Glutamatergic neuron (in vitro differentiated cells): ENCODE data around the gene AKNA. TPM values are rescaled to one million over a fixed set of nuclear protein-coding genes. Genes with fewer than 3 reads are reported as not detected.

Source experiments
- DNase-seq: peaks from one replicate; pipeline ENCODE4 v3.0.0; 2022
- H3K27ac Mint-ChIP-seq: one replicate; pipeline ENCODE4 v1.8.0; 2020; ENCODE audit warnings: mild to moderate bottlenecking, mixed read lengths, inconsistent platforms; ENCODE audit not compliant: unreplicated experiment
- H3K27me3 Mint-ChIP-seq: one replicate; pipeline ENCODE4 v1.8.0; 2020; ENCODE audit warnings: mild to moderate bottlenecking, moderate library complexity, mixed read lengths, inconsistent platforms; ENCODE audit not compliant: unreplicated experiment
- H3K36me3 Mint-ChIP-seq: one replicate; pipeline ENCODE4 v1.8.0; 2020; ENCODE audit warnings: mild to moderate bottlenecking, mixed read lengths, inconsistent platforms; ENCODE audit not compliant: unreplicated experiment
- H3K4me1 Mint-ChIP-seq: one replicate; pipeline ENCODE4 v1.8.0; 2020; ENCODE audit warnings: mild to moderate bottlenecking, low read depth, mixed read lengths, inconsistent platforms; ENCODE audit not compliant: unreplicated experiment
- H3K4me3 Mint-ChIP-seq: one replicate; pipeline ENCODE4 v1.8.0; 2020; ENCODE audit warnings: mild to moderate bottlenecking, mixed read lengths, inconsistent platforms; ENCODE audit not compliant: unreplicated experiment
- H3K9me3 Mint-ChIP-seq: one replicate; pipeline ENCODE4 v1.8.0; 2020; ENCODE audit warnings: mild to moderate bottlenecking, moderate library complexity, mixed read lengths, inconsistent platforms; ENCODE audit not compliant: unreplicated experiment
- CTCF ChIP-seq: fragments of 200-600 bp; sonication (generic); IDR thresholded peaks from one replicate; pipeline ENCODE4 v1.5.0; 2021; ENCODE audit not compliant: partially characterized antibody, unreplicated experiment
- total RNA-seq: library from RNA; stranded (reverse); fragmentation: NEBNext Ultra II Directional; extraction: Animal tissue kit (Norgen Biotek cat#: 25700); gene quantifications from one replicate; pipeline ENCODE4 v1.2.1, GENCODE V29; 2021; ENCODE audit not compliant: unreplicated experiment

Gene AKNA
- total RNA-seq, 1 donor from 2014 or later = 32.6 TPM

GRCh38 chr9:114371973-114372917 lies 15.5 kb downstream of the AKNA start:
- Mint-ChIP-seq H3K27ac (peak overlapping the region; percentile 17), H3K27me3 (peaks cover 2% of the 10 kb centered on the region), H3K4me1 (peaks cover 21% of the 10 kb centered on the region), H3K9me3 (peaks cover 3% of the 10 kb centered on the region), H3K36me3 (no peaks in the 10 kb centered on the region), H3K4me3 (no peak overlapping the region)
- no peak for TF ChIP-seq CTCF
- DNase-seq = no peak

GRCh38 chr9:114371343-114371944 lies 16.3 kb downstream of the AKNA start:
- no peak overlapping the region for H3K4me3 Mint-ChIP-seq

GRCh38 chr9:114370968-114371320 lies 16.8 kb downstream of the AKNA start:
- no peak for DNase-seq
- Mint-ChIP-seq H3K27ac (peak overlapping the region; percentile 92), H3K4me1 (peaks cover 21% of the 10 kb centered on the region), H3K36me3 (no peaks in the 10 kb centered on the region), H3K4me3 (peak overlapping the region; percentile 68), H3K27me3 (peaks cover 2% of the 10 kb centered on the region), H3K9me3 (peaks cover 5% of the 10 kb centered on the region)
- TF ChIP-seq CTCF = no peak

More at GRCh38 chr9:114371343-114371944, 16.3 kb downstream of the AKNA start:
- Mint-ChIP-seq H3K4me1 (peaks cover 21% of the 10 kb centered on the region), H3K27ac (peak overlapping the region; percentile 92), H3K27me3 (peaks cover 2% of the 10 kb centered on the region), H3K9me3 (peaks cover 5% of the 10 kb centered on the region), H3K36me3 (no peaks in the 10 kb centered on the region)
- no peak for TF ChIP-seq CTCF
- no peak for DNase-seq

GRCh38 chr9:114370251-114370967 lies 17.4 kb downstream of the AKNA start:
- Mint-ChIP-seq H3K9me3 (peaks cover 5% of the 10 kb centered on the region), H3K36me3 (no peaks in the 10 kb centered on the region), H3K27ac (peak overlapping the region; percentile 92), H3K27me3 (peaks cover 2% of the 10 kb centered on the region), H3K4me1 (peaks cover 21% of the 10 kb centered on the region), H3K4me3 (peak overlapping the region; percentile 68)
- TF ChIP-seq CTCF = no peak
- peak; percentile 49 for DNase-seq
